ENCODE results near the gene DNASE1L3.
"Not testable (repeated sequence)": the region's sequence is repeated elsewhere in the genome, so short reads cannot be mapped to it uniquely, and the experiment has no call there.

DNASE1L3 gene

GRCh38 chr3:58234516-58234931, 23.8 kb upstream of the DNASE1L3 start:
- no peak for DNase-seq

- DNase-seq: no peak
These were observed 20.9 kb upstream of the DNASE1L3 start for GRCh38 chr3:58231666-58232065.

GRCh38 chr3:58230876-58231552, 20.2 kb upstream of the DNASE1L3 start:
- no peak for DNase-seq

- DNase-seq: not testable (repeated sequence)
These were observed 17.2 kb upstream of the DNASE1L3 start for GRCh38 chr3:58227933-58228332.

GRCh38 chr3:58223855-58224254, 13.1 kb upstream of the DNASE1L3 start:
- no peak for DNase-seq

GRCh38 chr3:58222161-58222724, 11.5 kb upstream of the DNASE1L3 start:
- DNase-seq: no peak

GRCh38 chr3:58218904-58219303, 8.1 kb upstream of the DNASE1L3 start:
- DNase-seq: no peak

GRCh38 chr3:58217209-58217811, 6.5 kb upstream of the DNASE1L3 start:
- DNase-seq: no peak

- DNase-seq: no peak
These were observed 5.9 kb upstream of the DNASE1L3 start for GRCh38 chr3:58216496-58217195.

GRCh38 chr3:58215317-58216025, 4.7 kb upstream of the DNASE1L3 start:
- DNase-seq: no peak

GRCh38 chr3:58214484-58215316, 3.9 kb upstream of the DNASE1L3 start:
- no peak for DNase-seq

GRCh38 chr3:58209933-58210332, 839 bp downstream of the DNASE1L3 start:
- no peak for DNase-seq

GRCh38 chr3:58207954-58208353, 2.8 kb downstream of the DNASE1L3 start:
- no peak for DNase-seq

GRCh38 chr3:58206406-58207011, 4.3 kb downstream of the DNASE1L3 start:
- no peak for DNase-seq

- no peak for DNase-seq
These were observed 4.8 kb downstream of the DNASE1L3 start for GRCh38 chr3:58205981-58206380.

GRCh38 chr3:58204720-58205119, 6.1 kb downstream of the DNASE1L3 start:
- no peak for DNase-seq

- no peak for DNase-seq
These were observed 7.2 kb downstream of the DNASE1L3 start for GRCh38 chr3:58203541-58203940.

GRCh38 chr3:58202917-58203360, 7.8 kb downstream of the DNASE1L3 start:
- no peak for DNase-seq

- DNase-seq: not testable (repeated sequence)
These were observed 9.3 kb downstream of the DNASE1L3 start for GRCh38 chr3:58201451-58201850.

- DNase-seq: no peak
These were observed 9.9 kb downstream of the DNASE1L3 start for GRCh38 chr3:58200846-58201355.

- DNase-seq: no peak
These were observed 10.6 kb downstream of the DNASE1L3 start for GRCh38 chr3:58200121-58200709.

All from COR-L47 (cell line).